PC-9 (cell line): ENCODE results near the gene XBP1. TPM values are rescaled to one million over a fixed set of nuclear protein-coding genes. Genes with fewer than 3 reads are reported as not detected.

Source experiments
- BruUV-seq: library from RNA; stranded (reverse); fragments of 400-500 nt; replicated peaks from 2 replicates; lab custom pipeline; 2021; lab: Mats Ljungman, UMichigan
- CTCF ChIA-PET: fragments of 300-600 bp; sonication (Branson Sonifier 250); formaldehyde crosslinking; loops from one replicate; lab custom pipeline; 2022; ENCODE audit warnings: antibody characterized with exemption; lab: Charles Lee
- POLR2A ChIA-PET: fragments of 300-600 bp; sonication (Branson Sonifier 250); formaldehyde crosslinking; loops from one replicate; lab custom pipeline; 2022; ENCODE audit warnings: antibody characterized with exemption; ENCODE audit not compliant: unreplicated experiment; lab: Charles Lee
- DNase-seq, 2 experiments: peaks; one replicate each; pipeline versions ENCODE4 v3.0.0 to v3.0.0-alpha.2; 2015 to 2022; ENCODE audit warnings: mixed read lengths in 1 of 2
- H2AFZ ChIP-seq: fragments of 200-600 bp; sonication (generic); 2 replicates; pipeline ENCODE4 v1.8.1; 2017; ENCODE audit warnings: antibody characterized with exemption
- H3F3A ChIP-seq: fragments of 200-600 bp; sonication (generic); 2 replicates; pipeline ENCODE4 v1.8.1; 2017; ENCODE audit warnings: antibody characterized with exemption, mild to moderate bottlenecking, low read depth; ENCODE audit not compliant: insufficient read depth
- H3K27ac ChIP-seq: fragments of 200-600 bp; sonication (generic); 2 replicates; pipeline ENCODE4 v1.6.1; 2016; ENCODE audit warnings: mixed run types
- H3K27me3 ChIP-seq: fragments of 200-600 bp; sonication (generic); 2 replicates; pipeline ENCODE4 v1.6.1; 2016; ENCODE audit warnings: low read depth, mixed run types; ENCODE audit not compliant: insufficient read depth
- H3K36me3 ChIP-seq: fragments of 200-600 bp; sonication (generic); 2 replicates; pipeline ENCODE4 v1.6.1; 2016; ENCODE audit warnings: low read depth, mixed run types
- H3K4me1 ChIP-seq: fragments of 200-600 bp; sonication (generic); replicated peaks from 2 replicates; pipeline ENCODE4 v1.6.1; 2016; ENCODE audit warnings: mixed run types; ENCODE audit not compliant: insufficient read depth
- H3K4me2 ChIP-seq: fragments of 200-600 bp; sonication (generic); 2 replicates; pipeline ENCODE4 v1.6.1; 2017; ENCODE audit warnings: mixed run types
- H3K4me3 ChIP-seq: fragments of 200-600 bp; sonication (generic); 2 replicates; pipeline ENCODE4 v1.6.1; 2016; ENCODE audit warnings: mixed run types
- H3K79me2 ChIP-seq: fragments of 200-600 bp; sonication (generic); 2 replicates; pipeline ENCODE4 v1.6.1; 2017; ENCODE audit warnings: low read depth, mixed run types
- H3K9me2 ChIP-seq: fragments of 200-600 bp; sonication (generic); 2 replicates; pipeline ENCODE4 v1.8.1; 2017; ENCODE audit warnings: mild to moderate bottlenecking; ENCODE audit not compliant: insufficient read depth
- H3K9me3 ChIP-seq: fragments of 200-600 bp; sonication (generic); 2 replicates; pipeline ENCODE4 v1.8.1; 2016; ENCODE audit warnings: low read depth; ENCODE audit not compliant: insufficient read depth
- H4K20me1 ChIP-seq: fragments of 200-600 bp; sonication (generic); 2 replicates; pipeline ENCODE4 v1.8.1; 2017; ENCODE audit not compliant: insufficient read depth
- CTCF ChIP-seq: fragments of 200-600 bp; sonication (generic); conservative IDR thresholded peaks from 2 replicates; pipeline ENCODE4 v1.6.1; 2017; ENCODE audit warnings: mixed run types, antibody characterized with exemption, mild to moderate bottlenecking, moderate library complexity
- EZH2 ChIP-seq: fragments of 200-600 bp; sonication (generic); IDR thresholded peaks from 2 replicates; pipeline ENCODE4 v1.8.0; 2017; ENCODE audit warnings: antibody characterized with exemption, low read depth
- intact Hi-C: fragments of 100-400 bp; cut with micrococcal nuclease; formaldehyde crosslinking; loops from one replicate; pipeline ENCODE4 v1.10.0; 2022; ENCODE audit not compliant: unreplicated experiment
- total RNA-seq: library from RNA; stranded (reverse); gene quantifications from 2 replicates; pipeline ENCODE4 v1.2.3, GENCODE V29; 2021

The XBP1 gene
- total RNA-seq, 1 experiment from 2014 or later: 35.2 TPM

- BruUV-seq: no TSS peak
- Histone ChIP-seq H3K27ac (no peak overlapping the region), H3K36me3 (no peaks in the 10 kb centered on the region), H2AFZ (no peak overlapping the region), H3K9me2 (no peaks in the 10 kb centered on the region), H3K27me3 (no peaks in the 10 kb centered on the region), H3K79me2 (no peaks in the 10 kb centered on the region), H4K20me1 (no peaks in the 10 kb centered on the region), H3K4me1 (no peaks in the 10 kb centered on the region), H3K4me2 (no peak overlapping the region), H3K9me3 (no peaks in the 10 kb centered on the region), H3F3A (no peaks in the 10 kb centered on the region), H3K4me3 (no peak overlapping the region)
- ChIA-PET POLR2A (no interaction called here), CTCF (no interaction called here)
- no peak for DNase-seq
- TF ChIP-seq EZH2: no peak
- TF ChIP-seq CTCF: no peak
- intact Hi-C loops: no loop called here
Measured at GRCh38 chr22:28832731-28833130, 32.4 kb upstream of the XBP1 start.

GRCh38 chr22:28831140-28832072, 31.0 kb upstream of the XBP1 start:
- POLR2A ChIA-PET: no interaction called here
- CTCF ChIA-PET: no interaction called here

GRCh38 chr22:28830441-28830840, 30.1 kb upstream of the XBP1 start:
- no TSS peak for BruUV-seq
- POLR2A ChIA-PET: no interaction called here

More at GRCh38 chr22:28831140-28832072, 31.0 kb upstream of the XBP1 start:
- TF ChIP-seq CTCF: no peak
- DNase-seq: no peak
- Histone ChIP-seq H2AFZ (no peak overlapping the region), H3K27ac (no peak overlapping the region), H3K4me2 (no peak overlapping the region), H3K36me3 (no peaks in the 10 kb centered on the region), H3F3A (no peaks in the 10 kb centered on the region), H4K20me1 (no peaks in the 10 kb centered on the region), H3K9me3 (no peaks in the 10 kb centered on the region), H3K79me2 (no peaks in the 10 kb centered on the region), H3K9me2 (no peaks in the 10 kb centered on the region), H3K4me3 (no peak overlapping the region), H3K4me1 (no peaks in the 10 kb centered on the region), H3K27me3 (no peaks in the 10 kb centered on the region)
- BruUV-seq: no TSS peak
- intact Hi-C loops: no loop called here

More at GRCh38 chr22:28830441-28830840, 30.1 kb upstream of the XBP1 start:
- TF ChIP-seq EZH2 (no peak), CTCF (no peak)
- Histone ChIP-seq H3K4me2 (no peak overlapping the region), H2AFZ (no peak overlapping the region), H3K4me3 (no peak overlapping the region), H4K20me1 (no peaks in the 10 kb centered on the region), H3K4me1 (no peaks in the 10 kb centered on the region), H3K36me3 (no peaks in the 10 kb centered on the region), H3K27me3 (no peaks in the 10 kb centered on the region), H3F3A (no peaks in the 10 kb centered on the region), H3K9me3 (no peaks in the 10 kb centered on the region), H3K79me2 (no peaks in the 10 kb centered on the region), H3K27ac (no peak overlapping the region), H3K9me2 (no peaks in the 10 kb centered on the region)
- no peak for DNase-seq
- CTCF ChIA-PET: interaction anchor here (0.6 kb wide), 2 partner anchors 209 to 211 kb away, joined by 3 to 5 read pairs; no protein-coding TSS in a partner anchor
- intact Hi-C loops: no loop called here
